ENCODE measurements around the gene TRIM26. TPM values are rescaled to one million over a fixed set of nuclear protein-coding genes. Genes with fewer than 3 reads are reported as not detected.
A peak's percentile ranks its signal among the peaks of the same experiment; 100 is the strongest.

The TRIM26 gene
- polyA plus RNA-seq, 1 of the 3 experiments (the other 2 are of a cell fraction) = 26.1 TPM

GRCh38 chr6:30213957-30214656 lies 901 bp upstream of the TRIM26 start:
- H3K9ac ChIP-seq = peak overlapping the region; percentile 67
- ChIA-PET POLR2A (interaction anchor here (1.4 to 2.5 kb wide), 2 partner anchors 10 to 112 kb away, joined by 4 to 10 read pairs; partner anchors contain the start of gene TRIM39), CTCF (interaction anchor here (0.6 to 1.1 kb wide), 3 partner anchors 24 to 182 kb away, joined by 3 to 4 read pairs (median 3); no protein-coding TSS in a partner anchor)
- H2AFZ ChIP-seq (ENCODE audit: low read depth) = peak overlapping the region; percentile 99
- peak; percentile 84 for DNase-seq
- peaks cover 10 to 13% of the 10 kb centered on the region in 2 experiments; a peak in 3 of 4 replicates for H3K4me1 ChIP-seq (ENCODE audit: control insufficient read depth in 1 of 2, insufficient read depth in 2 of 2, low read depth in 1 of 2, low read length in 1 of 2)
- peaks cover 4% of the 10 kb centered on the region for H3F3A ChIP-seq (replicated peaks; ENCODE audit: insufficient read depth)
- peaks cover 38% of the 10 kb centered on the region for H3K79me2 ChIP-seq (ENCODE audit: insufficient read depth)
- TF ChIP-seq RXRA (IDR thresholded peaks at IDR 0.05; ENCODE audit: borderline replicate concordance, low read depth) (no peak), MAX (IDR thresholded peaks at IDR 0.05; ENCODE audit: low read depth) (peak; percentile 68), TEAD4 (IDR thresholded peaks at IDR 0.05; ENCODE audit: borderline replicate concordance, insufficient read depth) (no peak), ELF1 (IDR thresholded peaks at IDR 0.05) (peak; percentile 86), GABPA (IDR thresholded peaks at IDR 0.05; ENCODE audit: low read depth) (peak; percentile 72), CHD2 (IDR thresholded peaks at IDR 0.05; ENCODE audit: low read length, partially characterized antibody) (peak; percentile 4), EP300 (IDR thresholded peaks at IDR 0.05; ENCODE audit: borderline replicate concordance in 1 of 2, low read depth in 1 of 2, low read length in 1 of 2) (no peak), TAF1 (IDR thresholded peaks at IDR 0.05; ENCODE audit: borderline replicate concordance, low read depth, low read length) (0 out of 2 replicates have a peak, but pooled peaks have one; percentile 63), USF1 (IDR thresholded peaks at IDR 0.05; ENCODE audit: borderline replicate concordance, low read depth) (no peak), SIN3A (IDR thresholded peaks at IDR 0.05; ENCODE audit: borderline replicate concordance, low read depth, low read length) (no peak), FOXJ3 (CRISPR knock-in tag; IDR thresholded peaks at IDR 0.05) (peak; percentile 38; the same call in 1 of the 2 replicates), NFIC (IDR thresholded peaks at IDR 0.05; ENCODE audit: borderline replicate concordance) (no peak), EZH2phosphoT487 (IDR thresholded peaks at IDR 0.05; ENCODE audit: borderline replicate concordance, low read depth) (no peak), RAD21 (IDR thresholded peaks at IDR 0.05; ENCODE audit: low read length) (no peak), POLR2AphosphoS5 (IDR thresholded peaks at IDR 0.05; ENCODE audit: low read depth, low read length) (peak; percentile 80), FOXM1 (IDR thresholded peaks at IDR 0.05; ENCODE audit: low read depth) (peak; percentile 13; the same call in 1 of the 2 replicates), SMC3 (IDR thresholded peaks at IDR 0.05; ENCODE audit: low read depth, low read length) (no peak), ZBTB33 (IDR thresholded peaks at IDR 0.05; ENCODE audit: borderline replicate concordance, low read depth) (no peak), NRF1 (IDR thresholded peaks at IDR 0.05; ENCODE audit: low read depth, low read length) (0 out of 2 replicates have a peak, but pooled peaks have one; percentile 6), RFX5 (IDR thresholded peaks at IDR 0.05; ENCODE audit: low read length) (peak; percentile 68; the same call in 1 of the 2 replicates), MEF2A (IDR thresholded peaks at IDR 0.05; ENCODE audit: borderline replicate concordance, low read depth) (no peak), CTCF (IDR thresholded peaks at IDR 0.05) (no peak), MXI1 (IDR thresholded peaks at IDR 0.05; ENCODE audit: low read depth, low read length) (peak; percentile 46; the same call in 1 of the 2 replicates)
- H3K27ac ChIP-seq (ENCODE audit: low read depth in 2 of 2, low read length in 1 of 2) = peak overlapping the region; percentile 80 to 94
- peaks cover 9% of the 10 kb centered on the region; the same call in 1 of the 2 replicates for H4K20me1 ChIP-seq (ENCODE audit: insufficient read depth)
- WGBS (ENCODE audit: low lambda C conversion rate) = 3% methylated on average over 19 of the region's 45 CpGs
- H3K9me2 ChIP-seq = no peaks in the 10 kb centered on the region
- no peaks in the 10 kb centered on the region for H3K27me3 ChIP-seq (ENCODE audit: insufficient read depth)
- H3K4me2 ChIP-seq = peak overlapping the region; percentile 97
- H3K36me3 ChIP-seq (replicated peaks in 1 of 2; ENCODE audit: control insufficient read depth in 1 of 2, insufficient read depth in 2 of 2, low read length in 1 of 2) = no peaks in the 10 kb centered on the region
- H3K4me3 ChIP-seq (ENCODE audit: low read depth in 2 of 2, low read length in 1 of 2) = peak overlapping the region; percentile 86 to 91
- no peaks in the 10 kb centered on the region for H3K9me3 ChIP-seq

Measured in SK-N-SH (cell line).